IPS-NIHi7 (cell line): Measurements from ENCODE around the gene BIK.
"Not testable (repeated sequence)": the region's sequence is repeated elsewhere in the genome, so short reads cannot be mapped to it uniquely, and the experiment has no call there.

Experiments
- DNase-seq: peaks from one replicate; pipeline ENCODE4 v3.0.0; 2012; ENCODE audit warnings: mixed read lengths; ENCODE audit errors: extremely low spot score

Gene BIK

DNA sequence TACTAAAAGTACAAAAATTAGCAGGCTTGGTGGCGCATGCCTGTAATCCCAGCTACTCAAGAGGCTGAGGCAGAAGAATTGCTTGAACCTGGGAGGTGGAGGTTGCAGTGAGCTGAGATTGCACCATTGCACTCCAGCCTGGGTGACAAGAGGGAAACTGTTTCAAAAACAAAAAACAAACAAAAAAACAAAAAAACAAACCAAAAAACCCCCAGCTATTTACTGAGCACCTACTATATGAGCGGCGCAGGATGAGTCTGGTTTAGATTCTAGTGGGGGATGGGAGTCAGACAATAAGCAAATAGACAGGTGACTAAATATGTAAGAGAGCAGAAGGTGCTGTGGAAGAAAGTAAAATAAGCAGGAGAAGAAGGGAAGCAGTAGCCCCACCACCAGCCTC, 5.6 kb upstream of the BIK start:
- DNase-seq: not testable (repeated sequence)

DNA sequence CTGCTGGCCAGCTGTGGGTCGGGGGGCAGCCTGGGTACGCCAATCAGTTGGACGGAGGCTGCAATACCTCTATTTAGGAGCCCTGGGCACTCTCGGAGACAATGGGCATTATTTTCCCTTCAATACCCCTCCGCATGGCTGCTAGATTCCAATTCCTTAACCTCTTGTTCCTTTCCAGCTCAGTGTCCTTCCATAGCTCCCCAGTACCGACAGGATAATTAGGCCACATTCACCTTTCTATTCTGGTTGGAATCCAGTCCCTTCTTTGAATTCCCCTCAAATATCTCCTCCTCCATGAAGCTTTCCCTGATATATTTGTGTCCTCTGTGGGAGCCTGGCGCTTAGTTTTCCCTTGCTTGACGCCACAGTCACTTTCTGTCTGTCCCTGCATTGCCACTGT, 4.2 kb upstream of the BIK start:
- no peak for DNase-seq

DNA sequence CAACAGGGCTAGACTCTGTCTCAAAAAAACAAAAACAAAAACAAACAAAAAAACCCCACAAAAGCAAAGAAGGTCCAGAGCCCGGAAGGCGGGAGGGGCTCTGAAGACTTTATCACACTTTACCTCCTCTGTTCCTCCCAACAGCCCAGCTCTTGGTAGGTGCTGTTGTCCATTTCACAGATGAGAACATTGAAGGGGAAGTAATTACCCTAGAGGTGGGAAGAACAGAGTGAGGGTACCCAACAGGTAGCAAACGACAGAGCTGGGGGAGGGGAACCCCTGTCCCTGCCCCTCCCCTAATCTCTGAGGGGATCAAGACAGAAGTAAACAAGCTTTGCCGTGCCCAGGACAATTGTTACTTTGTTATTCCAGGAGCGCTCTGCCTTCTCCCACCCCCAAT, 1.0 kb upstream of the BIK start:
- no peak for DNase-seq

DNA sequence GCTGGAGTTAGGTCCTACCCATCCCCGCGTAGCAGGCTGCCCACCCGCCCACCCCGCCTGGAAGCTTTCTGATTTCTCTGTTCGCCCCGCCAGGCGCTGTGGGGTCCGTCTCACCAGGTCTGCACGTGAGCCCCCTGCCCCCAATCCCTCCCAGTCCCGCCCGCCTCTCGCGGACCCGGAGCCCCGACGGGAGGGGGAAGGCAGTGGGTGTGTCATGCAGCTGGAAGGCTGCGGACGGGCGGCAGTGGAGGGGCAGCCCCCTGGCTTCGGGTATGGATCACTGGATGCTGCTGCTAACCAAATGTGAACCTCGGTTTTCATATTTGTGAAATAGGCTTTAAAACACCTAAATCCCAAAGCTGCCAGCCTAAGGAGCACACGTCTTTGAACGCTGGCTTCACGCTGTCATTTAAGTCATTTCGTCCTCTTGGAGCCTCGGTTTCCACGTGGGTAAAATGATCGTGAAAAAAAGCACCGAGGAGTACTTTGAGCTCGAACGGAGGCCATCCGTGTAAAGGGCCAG, 568 bp upstream of the BIK start:
- DNase-seq: peak; percentile 49

DNA sequence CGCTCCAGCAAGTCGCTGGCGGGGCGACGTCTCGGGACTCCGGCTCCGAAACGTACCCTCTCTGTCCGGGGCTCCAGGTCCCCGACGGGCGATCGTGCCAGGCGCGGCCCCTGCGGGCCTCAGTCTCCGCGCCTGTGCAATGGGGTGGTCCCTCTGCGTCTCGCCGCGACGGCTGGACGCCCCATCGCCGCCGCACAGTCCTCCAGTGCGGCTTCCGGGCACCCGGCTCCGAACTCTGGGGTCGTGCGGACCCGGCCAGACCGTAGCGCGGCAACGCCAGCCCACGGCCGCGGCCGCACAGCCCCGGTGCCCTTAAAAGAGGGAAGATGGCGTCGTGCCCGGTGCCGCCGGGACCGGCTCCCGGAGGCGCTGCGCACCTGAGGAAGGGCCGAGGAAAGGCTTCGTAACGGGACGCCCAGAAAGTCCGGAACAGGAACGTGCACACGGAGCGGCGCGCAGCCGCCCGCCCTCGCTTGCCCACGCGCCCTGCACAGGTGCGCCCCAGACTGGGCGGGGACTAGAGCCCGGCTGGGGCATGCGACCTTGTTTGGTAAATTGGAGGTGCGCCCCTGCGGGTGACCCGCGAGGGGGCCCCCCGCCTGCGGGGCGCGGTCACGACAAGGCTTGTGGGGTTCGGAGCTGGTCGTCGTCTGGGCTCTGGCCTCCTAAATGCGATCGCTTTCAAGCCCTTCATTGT, 525 bp downstream of the BIK start:
- no peak for DNase-seq

DNA sequence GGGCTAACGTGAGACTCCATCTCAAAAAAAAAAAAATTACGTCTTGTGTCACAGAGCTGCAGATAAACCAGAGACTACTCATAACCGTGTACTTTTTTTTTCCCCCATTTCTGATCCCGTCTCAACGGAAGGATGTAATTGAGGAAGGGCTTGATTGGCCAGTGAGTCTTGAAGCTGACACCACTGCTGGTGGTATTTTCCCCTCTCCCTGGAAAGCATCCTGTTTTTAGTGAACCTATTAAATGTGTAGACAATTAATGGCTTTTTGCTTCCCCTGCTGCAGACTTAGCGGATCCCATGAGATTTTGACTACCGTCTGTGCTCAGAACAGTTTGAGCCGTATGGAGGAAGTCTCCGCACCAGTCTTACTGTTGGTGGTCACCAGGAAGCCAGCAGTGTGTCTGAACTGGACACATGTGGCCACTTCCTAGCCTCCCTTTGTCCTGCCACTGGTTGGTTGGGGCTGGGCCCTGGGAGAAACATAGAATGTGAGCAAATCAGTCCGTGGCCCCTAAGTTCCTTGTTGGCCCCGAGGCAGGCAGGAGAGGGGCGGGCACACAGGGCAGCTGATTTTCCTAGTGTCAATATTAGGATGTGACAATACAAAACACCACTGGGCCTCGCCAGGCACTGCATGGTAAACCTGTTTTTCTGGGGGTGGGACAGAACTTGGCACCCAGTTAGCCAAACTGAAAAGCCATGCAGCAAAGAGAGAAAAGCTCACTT, 3.1 kb downstream of the BIK start:
- DNase-seq: no peak

DNA sequence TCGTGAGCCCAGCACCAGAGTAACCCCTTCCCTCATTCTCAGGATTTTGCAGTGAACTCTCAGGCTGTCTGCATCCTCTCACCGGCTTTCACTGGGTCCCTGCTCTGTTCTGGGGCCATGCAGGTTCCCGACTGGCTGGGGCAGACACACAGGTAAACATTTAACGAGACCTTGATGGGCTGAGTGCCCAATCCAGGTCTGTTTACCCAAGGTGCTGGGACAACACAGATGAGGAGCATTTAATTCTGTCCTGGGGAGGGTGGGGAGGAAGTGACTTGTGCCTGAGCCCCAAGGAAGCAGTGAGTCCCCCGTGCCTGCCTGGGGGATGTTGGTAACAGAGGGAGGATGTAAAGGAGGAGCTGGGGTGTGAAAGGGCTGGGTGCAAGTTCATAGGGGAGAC, 4.4 kb downstream of the BIK start:
- no peak for DNase-seq

DNA sequence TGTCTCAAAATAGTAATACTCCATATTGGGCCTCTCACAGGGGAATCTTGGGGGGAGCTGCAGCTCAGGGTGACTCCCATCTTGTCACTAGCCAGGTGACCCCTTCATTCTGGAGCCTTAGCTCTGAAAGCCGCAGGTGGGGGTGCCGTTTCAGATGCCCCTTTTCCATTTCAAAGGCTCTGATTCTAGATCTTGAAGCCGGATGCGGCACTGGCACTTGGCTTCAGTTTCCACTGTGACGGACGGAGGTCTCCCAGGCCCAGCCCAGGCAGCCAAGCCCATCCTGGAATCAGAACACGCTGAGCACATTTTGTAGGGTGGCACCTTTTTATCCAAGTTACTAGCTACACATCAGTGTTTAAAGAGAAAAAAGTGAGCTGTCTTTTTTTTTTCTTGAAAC, 6.4 kb downstream of the BIK start:
- no peak for DNase-seq

DNA sequence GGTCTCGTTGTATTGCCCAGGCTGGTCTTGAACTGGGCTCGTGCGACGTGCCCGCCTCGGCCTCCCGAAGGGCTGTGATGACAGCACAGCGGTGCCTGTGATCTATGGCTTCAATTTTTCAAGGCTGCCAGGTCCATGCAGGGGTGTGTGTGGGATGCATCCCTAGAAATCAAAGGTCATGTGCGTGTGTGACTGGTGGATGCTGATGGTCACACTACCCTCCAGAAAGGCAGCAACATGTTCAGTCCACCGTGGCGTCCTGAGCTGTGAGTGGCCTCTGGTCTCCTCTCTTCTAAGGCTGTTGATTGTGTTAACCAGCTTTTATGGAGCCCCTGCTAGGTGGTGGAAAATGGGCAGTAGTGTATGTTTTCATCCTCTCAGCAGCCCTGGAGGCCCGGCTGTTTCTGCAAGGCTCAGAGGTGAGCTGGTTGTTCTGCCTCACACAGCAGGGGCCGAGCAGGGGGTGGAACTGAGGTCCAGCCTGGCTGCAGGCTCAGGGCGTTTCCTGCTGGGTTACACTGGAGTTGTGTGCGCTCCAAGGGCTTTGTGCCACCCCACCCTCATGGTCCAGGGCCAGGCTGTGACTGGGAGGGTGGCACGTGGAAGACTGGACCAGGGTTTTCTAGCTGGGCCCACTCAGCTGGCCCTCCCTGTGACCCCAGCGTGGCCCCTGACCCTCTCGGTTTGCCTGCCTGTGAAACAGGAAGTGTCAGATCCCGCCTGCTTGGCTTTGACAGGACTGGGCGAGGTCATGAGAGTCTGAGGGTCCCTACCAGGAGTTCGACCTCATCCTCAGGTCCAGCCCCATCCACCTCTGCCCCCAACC, 7.7 kb downstream of the BIK start:
- no peak for DNase-seq

DNA sequence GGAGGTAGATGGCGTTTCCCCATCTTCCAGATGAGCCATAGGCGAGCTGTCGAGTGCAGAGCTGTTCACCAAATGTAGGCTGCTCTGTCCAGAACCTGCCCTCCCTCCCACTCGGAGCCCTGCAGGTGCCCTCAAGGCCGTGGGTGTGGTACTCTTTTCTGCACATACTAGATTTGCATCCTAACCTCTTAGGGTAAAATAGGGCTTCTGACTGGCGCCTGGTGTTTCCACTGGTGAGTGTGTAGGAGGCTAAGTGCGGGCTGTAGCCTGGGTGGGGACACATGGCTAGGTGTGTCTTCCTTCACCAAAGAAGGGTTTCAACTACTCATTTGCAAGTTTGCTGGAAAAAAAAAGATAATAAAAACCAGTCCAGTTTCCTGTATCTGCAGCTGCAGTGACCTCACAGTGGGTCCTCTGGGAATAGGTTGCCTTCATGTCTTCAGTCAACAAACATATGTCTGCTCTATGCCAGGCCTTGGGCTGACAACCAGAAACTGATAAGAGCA, 8.5 kb downstream of the BIK start:
- DNase-seq: no peak

DNA sequence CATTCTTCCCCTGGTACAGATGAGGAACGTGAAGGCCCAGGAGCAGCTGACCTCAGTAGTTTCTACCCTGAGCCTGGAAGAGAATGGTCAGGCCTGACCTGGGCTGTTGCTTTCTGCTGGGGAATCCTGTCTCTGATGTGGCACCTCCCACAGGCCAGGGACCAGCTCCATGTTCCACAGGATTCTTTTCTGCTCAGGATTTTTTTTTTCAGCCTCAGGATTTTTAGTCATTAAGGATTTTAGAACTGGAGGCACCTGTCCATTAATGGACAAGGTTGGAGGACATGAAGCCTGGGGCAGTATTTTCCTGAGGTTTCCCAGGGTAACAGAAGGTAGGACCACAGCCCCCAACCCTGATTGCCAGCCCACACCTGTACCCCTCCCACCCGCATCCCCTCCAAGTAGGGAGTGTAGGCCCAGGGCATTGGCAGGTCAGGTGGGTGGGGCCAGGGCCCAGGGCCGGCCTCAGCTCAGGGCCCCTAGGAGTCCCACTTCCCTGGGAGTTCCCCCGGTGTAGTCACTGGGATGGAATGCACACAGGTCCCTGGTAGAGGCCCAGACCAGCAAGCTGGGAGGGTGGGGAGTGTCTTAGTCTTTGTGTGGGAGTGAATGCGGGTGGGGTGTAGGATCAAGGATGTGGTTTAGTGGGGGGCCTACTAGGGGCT, 16.1 kb downstream of the BIK start:
- DNase-seq: peak; percentile 71

DNA sequence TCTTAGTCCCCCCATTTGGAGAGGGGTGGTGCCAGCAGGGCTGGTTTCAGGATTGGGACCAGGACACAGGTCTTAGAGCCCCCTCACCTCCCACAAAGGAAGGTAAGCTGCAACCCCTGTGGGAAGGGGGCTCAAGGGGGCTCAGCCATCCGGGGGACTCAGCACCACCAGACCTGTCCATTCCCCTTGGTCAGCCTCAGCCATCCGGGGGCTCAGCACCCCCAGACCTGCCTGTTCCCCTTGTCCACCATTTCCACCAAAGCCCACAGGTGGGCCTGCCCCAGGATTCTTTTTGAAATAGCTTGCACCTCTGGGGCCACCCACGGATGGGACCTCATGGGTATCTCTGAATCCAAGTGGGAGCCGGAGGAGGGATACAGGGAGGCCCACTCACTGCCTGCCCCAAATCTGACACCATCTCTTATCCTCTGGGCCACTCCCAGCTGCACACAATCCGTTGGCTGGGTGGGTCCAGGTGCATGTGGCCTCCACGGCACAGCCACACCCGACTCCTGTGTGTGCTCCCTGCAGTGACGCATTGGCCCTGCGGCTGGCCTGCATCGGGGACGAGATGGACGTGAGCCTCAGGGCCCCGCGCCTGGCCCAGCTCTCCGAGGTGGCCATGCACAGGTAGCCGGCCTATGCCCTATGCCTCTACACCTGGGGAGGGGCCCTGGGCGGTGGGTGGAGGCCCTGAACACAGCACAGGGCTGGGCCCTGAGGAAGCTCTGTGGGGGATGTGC, 16.8 kb downstream of the BIK start:
- no peak for DNase-seq

DNA sequence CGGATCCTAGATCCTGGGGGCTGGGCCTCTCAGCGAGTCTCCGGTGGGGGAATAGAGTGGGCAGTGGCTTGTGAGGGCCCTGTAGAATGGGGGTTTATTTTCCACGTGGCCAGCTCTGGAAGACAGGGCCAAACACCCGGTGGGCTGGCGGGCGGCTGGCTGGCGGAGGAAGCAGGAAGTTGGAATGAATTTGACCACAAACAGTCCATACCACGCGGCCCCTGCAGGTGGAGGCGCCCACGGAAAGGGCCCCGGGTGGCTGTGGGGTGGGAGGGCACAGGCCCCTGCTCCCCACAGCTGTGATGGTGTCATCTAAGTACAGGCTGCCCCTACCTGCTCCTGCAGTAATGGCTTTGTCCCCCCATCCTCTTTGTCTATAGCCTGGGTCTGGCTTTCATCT, 17.6 kb downstream of the BIK start:
- no peak for DNase-seq

DNA sequence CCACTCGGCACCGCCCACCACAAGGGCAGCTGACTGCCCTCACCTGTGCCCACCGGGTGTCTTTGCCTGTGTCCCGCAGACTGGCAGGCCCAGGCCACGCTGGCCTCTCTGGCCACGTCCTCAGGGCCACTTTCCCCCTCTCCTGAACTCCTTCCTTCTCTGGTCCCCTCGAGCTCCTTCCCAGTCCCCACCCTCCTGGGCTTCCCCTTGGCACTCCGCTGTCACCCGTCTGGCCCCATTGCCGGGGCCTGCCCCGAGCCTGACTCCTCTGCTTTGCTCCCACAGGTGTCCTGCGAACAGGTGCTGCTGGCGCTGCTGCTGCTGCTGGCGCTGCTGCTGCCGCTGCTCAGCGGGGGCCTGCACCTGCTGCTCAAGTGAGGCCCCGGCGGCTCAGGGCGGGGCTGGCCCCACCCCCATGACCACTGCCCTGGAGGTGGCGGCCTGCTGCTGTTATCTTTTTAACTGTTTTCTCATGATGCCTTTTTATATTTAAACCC, 18.4 kb downstream of the BIK start:
- DNase-seq: no peak

DNA sequence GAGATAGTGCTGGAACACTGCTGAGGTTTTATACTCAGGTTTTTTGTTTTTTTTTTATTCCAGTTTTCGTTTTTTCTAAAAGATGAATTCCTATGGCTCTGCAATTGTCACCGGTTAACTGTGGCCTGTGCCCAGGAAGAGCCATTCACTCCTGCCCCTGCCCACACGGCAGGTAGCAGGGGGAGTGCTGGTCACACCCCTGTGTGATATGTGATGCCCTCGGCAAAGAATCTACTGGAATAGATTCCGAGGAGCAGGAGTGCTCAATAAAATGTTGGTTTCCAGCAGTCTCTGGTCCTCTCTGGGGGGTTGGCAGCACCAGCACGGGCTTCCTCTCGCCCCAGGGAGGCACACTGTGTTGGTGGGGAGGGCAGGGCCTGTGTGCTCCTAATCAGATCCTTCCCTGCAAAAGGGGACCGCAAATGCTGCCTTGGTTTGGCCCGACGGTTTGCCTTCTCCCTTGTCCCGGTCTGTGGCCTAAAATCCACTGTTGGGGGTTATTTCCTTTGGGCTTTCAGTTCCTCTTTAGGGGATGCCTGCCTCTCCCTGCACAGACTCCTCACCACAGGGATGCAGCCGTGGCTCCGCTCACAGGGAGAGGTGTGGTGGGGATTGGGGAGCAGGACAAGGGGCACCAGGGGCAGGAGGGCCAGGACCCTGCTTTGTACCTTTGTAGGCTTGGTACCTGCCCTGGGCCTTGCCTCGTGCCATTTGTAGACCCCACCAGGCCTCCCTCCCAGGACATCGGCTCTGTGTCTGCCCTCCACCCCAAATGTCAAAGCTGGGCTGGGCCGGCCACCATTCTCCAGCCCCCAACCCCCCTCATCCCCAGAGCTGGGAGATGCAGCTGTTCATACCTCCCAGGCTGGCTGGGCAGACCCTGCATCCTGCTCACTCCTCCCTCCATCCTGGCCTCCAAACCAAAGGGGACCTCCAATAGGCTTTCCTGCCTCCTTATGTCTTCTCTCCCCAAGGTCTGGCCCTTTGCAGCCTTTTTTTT, 19.2 kb downstream of the BIK start:
- DNase-seq: no peak

DNA sequence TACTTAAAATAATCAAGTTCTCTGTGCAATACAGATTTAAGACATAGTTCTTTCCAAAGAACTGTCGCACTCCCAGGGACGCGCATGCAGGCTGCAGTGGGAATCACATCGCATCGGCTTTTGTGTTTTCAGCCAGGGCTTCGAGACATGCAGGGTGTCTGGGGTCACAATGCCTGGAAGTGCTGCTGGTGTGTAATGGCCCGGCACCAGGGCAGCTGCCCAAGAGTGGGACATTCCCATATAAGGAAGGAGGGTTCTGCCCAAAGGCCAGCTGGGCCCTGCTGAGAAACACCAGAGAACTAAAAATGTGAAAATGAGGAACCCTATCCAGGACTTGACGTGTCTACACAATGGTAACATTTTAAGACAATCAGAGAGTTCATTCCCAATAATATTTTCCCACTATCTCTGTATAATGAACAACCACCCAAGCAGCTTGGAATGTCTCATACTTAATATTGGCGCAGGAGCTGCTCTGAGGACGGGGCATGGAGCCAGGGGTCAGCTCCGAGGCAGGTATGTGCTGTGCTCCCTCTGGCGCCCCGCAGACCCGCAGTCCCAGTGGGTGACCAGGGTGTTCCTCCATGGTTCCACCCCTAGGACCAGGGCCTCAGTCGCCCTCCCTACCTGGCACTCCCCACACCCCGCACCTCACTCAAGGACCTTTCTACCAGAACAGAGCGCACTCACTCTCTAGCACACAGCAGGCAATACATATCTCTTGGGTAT, 21.4 kb downstream of the BIK start:
- no peak for DNase-seq

DNA sequence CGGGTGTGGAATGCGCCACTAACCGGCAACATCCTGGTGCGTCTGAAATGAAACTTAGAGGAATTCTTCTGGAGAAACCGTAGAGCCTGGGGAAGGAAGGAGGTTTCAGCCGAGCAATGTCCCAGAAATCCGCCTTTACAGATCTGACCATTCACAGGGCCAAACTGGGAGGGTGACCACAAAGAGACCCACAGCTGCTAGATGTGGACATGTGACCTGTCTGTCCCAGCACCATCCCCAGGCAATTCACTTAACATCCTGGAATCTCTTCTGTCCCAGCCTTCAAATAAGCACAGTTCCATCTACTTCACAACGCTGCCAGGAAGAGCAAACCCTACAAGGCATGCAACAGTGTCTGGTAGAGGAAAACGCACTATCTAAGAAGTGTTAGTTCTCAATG, 22.9 kb downstream of the BIK start:
- DNase-seq: no peak

DNA sequence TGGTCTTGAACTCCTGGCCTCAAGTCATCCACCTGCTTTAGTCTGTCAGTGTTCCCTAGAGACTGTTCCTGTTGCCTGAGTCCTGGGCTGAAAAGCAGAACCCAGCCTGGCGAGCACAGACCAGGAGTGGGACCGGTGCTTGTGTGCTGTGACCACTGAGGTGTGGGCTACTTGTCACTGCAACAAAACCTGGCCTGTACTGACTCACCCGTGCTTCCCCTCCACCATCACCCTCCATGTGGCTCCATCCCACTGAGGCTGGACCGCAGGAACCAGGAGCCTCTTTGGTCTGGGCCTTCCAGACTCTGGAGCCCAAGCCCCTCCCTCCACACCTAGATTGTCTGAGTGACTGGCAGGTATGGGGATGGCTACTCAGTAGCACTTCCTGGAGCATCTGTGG, 24.0 kb downstream of the BIK start:
- no peak for DNase-seq

DNA sequence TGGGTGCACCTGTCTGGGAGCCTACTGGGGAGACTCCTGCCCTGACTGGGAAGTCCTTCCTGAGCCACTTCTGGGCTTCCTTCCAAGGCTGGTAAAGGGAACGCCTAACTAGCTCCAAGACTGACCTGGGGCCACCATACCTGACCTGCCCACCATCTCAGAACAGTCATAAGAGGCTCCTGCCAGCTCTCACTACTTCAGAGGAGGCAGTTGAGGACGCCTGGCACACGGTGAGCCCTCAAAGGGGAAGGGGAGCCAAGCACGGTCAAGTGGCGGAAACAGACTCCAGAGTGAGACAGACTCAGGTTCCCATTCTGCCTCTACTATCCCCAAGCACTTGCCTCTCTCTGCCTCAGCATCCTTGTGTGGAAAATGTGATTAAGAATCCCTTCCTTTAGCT, 25.0 kb downstream of the BIK start:
- no peak for DNase-seq
